HG03469 (cell line): Measurements from ENCODE around the gene RHD.
"Not testable (repeated sequence)": the region's sequence is repeated elsewhere in the genome, so short reads cannot be mapped to it uniquely, and the experiment has no call there.

Experiments used
- ATAC-seq: cut with Tn5 transposase; IDR thresholded peaks from one replicate; pipeline ENCODE4 v1.9.1; 2021; ENCODE audit warnings: mild to moderate bottlenecking, moderate library complexity, moderate number of reproducible peaks; ENCODE audit not compliant: unreplicated experiment

RHD gene

DNA sequence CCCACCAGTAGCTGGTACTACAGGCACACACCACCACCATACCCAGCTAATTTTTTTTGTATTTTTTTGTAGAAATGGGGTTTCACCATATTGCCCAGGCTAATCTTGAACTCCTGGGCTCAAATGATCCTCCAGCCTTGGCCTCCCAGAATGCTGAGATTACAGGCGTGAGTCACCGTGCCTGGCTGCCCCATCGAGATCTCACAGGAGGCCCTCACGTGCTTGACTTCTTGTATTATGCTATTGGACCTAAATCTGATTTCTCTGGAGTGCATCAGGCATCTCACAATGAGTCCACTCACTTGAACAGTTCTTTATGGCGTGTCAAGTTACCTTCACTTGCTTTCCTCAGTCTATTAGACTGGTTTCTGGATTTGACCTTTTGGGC, 15.7 kb upstream of the RHD start:
- ATAC-seq: no peak

DNA sequence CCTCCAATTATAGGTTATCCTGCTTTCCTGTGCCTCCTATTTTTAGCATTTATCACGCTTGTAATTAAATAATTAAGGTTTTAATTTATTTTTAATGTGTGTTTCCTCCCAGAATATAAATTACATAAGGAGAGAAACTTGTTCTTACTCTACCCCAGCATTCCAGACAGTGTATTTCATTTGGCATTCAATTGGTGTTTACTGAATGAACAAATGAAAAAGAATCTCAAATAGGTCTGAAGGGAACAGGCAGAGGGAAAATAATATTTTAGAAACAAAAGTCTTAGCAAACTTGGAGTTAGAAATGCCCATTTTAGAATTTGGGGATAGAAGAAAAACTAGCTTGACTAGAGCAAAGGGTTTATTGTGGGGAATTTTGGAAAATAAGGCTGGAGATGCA, 15.1 kb upstream of the RHD start:
- no peak for ATAC-seq

DNA sequence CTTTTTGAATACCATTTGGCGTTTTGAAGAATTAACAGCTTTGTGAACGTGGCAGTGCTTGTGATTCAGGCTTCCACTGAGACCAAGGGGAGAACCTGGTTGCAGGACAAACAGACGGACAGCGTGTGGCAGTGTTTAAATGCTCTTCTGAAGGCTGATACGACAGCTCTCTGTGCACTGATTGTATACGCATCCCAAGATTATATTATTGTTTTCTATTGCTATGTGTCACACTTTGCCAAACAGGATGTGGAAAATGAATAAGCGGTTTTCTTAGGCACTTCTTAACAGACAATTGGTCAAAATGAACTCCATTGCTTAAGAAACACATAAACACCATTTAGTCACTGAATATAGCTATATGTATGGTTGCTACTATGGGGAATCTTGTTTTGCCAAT, 12.5 kb upstream of the RHD start:
- not testable (repeated sequence) for ATAC-seq

DNA sequence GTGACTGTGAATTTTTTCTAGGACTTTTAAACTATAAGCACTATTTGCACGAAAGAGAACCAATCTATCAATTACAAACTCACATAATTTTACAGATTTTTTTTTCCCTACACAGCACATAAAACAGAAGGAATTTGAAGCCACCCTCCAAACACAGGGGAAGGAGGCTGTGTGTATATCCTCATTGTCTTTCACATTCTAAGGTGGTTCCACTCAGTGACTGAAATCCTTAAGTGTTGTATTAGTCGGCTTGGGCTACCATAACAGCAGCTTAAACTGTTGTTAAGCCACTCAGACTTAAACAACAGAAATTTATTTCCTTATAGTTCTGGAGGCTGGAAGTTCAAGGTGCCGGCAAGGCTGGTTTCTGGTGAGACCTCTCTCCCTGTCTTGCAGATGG, 12.0 kb upstream of the RHD start:
- not testable (repeated sequence) for ATAC-seq

DNA sequence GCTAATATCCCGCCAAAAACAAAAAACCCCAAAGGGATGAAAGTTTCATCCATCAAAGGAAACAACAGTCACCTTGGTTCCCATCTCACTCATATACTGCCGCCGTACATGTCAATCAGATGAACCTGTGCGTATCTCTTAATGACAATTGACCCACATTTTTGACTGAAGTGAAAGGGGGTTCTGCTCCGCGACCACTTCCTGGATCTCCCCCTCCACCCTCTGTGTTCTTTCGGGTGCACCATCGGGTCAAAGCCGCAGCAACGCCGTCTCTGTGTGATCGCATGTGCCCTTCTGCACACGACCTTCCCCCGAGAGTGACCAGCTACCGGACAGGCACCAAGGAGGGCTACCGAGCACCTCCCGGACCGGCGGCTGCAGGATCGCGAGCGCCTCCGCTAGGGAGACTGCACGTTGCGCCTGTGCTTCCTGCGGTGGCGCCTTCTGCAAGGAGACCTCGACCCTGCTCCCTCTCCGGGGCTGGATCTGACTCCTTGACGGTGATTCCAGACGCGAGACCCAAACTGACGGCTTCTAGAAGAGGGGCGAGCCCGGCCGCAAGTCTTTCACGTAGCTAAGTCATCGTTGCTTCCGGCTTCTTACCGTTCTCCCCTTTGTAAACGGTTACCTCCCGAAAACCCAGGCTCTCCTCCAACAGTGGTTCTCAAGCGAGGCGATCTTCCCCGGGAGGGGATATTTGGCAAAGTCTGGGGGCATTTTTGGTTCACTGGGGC, 5.6 kb upstream of the RHD start:
- ATAC-seq: not testable (repeated sequence)

DNA sequence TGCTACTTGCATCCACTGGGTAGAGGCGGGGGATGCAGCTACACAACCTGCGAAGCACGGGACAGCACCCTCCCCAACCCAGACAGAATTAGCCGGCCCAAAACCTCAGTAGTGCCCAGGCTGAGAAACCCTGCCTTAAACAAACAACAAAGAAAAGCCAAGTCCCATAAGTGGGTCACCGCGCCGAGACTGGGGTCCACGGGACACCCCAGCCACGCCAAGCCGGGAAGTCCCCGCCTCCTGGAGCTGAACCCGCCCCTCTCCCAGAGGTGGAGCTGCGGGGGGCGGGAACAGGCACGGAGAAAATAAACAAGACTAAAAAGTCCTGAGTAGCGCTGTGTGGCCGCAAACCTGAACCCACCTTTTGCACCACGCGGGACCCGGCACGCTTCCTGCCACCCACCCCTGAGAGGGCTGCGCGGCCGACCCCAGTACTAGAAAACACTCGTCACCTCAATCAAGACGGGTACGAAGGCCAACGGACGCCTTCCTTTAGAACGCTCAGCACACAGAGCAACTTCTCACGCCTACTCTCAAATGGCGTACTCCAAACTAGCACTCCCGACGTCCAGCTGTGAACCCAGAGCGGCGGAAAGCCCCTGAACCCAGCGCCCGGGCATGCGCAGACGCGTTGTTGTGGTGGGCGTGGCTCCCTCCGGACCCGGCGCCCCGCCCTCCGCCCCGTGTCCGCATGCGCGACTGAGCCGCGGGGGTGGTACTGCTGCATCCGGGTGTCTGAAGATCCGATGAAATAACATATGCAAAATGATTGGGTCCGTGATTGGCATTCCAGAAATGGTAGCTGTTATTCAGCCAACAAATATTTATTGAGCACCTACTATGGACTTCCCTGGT, 4.8 kb upstream of the RHD start:
- ATAC-seq: peak; percentile 62

DNA sequence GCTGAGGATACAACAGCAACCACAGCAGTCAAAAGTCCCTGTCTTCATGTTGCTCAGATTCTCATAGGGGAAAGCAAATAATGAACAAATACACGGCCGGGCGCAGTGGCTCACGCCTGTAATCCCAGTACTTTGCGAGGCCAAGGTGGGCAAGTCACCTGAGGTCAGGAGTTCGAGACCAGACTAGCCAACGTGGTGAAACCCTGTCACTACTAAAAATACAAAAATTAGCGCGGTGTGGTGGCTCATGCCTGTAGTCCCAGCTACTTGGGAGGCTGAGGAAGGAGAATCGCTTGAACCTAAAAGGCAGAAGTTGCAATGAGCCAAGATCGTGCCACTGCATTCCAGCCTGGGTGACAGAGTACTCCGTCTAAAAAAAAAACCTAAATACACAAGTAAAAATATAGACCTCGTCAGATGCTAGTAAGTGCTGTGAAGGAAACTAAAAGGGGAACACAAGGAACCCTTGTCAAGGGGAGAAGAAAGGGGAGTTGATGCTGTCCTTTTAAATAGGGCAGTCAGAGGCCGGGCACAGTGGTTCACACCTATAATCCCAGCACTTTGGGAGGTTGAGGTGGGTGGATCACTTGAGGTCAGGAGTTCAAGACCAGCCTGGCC, 4.1 kb upstream of the RHD start:
- ATAC-seq: not testable (repeated sequence)

DNA sequence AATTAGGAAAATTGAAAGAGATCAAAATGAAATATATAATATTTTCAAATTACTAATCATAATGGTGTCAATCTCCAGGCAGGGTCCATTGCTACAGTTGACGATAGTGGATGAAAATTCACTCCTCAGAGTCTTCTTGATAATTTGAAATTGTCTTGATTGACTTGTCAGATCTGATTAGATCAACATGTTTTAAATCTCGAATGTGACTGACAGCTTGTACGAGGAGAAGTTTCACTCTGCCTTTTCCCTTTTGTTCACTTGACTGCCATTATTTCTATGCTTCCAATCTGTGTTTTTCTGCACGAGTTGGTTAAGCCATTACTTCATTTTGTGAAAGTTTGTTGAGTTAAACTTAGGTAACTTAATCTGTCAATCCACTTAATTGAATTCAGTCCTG, 3.3 kb downstream of the RHD start:
- not testable (repeated sequence) for ATAC-seq

DNA sequence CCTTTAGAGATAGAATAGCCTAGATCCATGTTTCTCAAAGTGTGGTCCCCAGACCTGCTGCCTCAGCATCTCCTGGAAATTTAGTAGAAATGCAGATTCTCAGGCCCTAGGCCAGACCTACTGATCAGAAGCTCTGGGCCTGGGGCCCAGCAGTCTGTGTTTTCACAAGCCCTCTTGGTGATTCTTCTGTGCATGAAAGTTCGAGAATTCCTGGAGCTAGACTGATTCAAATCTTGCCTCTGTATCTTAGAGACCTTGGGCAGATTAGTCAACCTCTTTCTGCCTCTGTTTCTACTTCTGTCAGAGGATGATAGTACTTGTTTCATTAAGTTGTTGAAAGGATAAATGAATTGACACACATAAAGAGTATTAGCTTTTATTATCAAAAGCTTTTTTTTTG, 5.0 kb downstream of the RHD start:
- not testable (repeated sequence) for ATAC-seq

DNA sequence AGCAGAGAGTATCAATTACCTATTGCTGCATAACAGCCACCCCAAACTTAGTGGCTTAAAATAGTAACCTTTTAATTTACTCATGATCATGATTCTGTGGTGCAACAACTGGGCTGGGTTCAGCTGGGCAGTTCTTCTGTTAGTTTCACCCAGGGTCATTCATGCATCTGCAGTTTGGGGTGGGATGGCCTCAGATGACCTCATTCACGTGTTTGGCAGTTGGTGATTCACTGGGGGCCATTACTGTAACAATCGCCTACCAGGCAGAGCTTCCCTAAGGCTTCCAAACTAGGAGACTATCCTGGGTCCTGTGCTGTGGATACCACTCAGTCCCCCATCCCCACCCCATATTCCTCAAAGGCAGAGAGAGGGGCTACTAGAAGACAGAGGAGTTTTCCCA, 6.0 kb downstream of the RHD start:
- ATAC-seq: not testable (repeated sequence)

DNA sequence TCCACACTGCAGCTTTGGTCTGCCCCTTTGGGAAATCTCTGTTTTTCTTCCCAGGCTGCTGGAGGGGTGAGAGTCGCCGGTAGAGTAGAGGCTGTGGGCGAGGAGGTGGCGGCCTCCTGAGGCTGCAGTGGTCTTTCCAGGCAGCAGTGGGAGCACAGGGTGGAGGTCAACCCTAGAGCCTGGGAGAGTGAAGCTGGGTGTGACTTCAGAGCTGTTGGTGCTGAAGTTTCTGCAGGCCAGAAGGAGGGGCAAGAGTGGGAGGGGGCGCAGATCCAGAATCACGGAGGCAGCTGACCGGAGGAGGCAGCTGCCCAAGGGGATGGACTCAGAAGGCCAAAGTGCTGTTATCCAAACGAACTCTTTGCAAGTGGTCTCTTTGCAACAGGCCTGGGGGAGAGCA, 6.5 kb downstream of the RHD start:
- not testable (repeated sequence) for ATAC-seq

DNA sequence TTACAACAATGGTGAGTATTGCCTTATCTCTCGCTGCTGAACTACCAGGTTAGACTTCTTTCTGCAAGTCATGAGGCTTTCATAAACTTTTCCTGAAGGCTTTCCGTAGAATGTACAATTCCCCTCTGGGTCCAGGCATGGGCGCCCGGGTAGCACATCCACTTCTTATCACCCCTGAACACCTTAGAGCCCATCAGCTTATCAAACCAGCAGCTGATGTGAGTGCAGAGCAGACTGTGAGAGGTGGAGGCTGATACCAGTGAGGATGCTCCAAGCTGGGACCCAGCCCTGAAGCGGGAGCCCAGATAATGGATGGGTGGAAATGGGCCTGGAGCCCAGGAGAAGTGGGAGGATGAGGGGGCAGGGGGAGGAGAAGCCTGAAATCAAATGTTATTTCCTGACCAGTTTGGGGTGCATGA, 7.4 kb downstream of the RHD start:
- not testable (repeated sequence) for ATAC-seq

DNA sequence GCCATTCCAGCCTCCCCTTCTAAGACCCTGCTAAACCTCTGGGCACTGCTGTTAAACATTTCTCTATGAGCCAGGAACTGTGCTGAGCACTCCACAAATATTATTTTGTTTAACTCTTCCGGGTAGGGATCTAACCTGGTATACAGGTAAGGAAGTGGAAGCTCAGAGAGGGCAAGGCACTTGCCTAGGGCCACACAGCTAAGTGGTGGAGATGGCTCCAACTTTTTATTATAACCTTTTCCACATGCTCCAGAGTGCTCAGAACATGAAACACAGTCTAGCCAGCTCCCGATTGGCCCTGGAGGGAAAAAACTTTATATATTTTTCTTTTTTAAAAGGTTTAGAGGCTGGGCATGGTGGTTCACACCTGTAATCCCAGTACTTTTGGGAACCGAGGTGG, 13.6 kb downstream of the RHD start:
- ATAC-seq: not testable (repeated sequence)

DNA sequence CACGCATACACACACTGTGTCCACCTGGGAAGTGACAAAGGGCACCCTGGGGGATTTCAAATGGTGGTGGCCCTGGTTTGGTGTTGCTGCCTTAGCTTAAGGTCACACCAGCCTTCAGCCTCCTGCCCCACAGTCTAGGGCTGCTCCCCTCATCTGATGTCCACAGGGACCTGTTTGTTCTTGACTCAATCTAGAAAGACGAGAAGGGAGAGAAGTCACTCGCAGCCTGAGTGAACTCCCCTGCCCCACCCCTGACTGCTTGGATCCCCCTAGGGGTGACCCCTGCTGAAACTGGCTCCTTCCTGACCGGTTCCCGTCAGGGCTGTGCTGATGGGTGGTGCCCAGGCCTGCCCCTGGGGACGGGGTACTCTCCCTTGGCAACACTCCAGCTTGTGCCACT, 14.9 kb downstream of the RHD start:
- ATAC-seq: not testable (repeated sequence)

DNA sequence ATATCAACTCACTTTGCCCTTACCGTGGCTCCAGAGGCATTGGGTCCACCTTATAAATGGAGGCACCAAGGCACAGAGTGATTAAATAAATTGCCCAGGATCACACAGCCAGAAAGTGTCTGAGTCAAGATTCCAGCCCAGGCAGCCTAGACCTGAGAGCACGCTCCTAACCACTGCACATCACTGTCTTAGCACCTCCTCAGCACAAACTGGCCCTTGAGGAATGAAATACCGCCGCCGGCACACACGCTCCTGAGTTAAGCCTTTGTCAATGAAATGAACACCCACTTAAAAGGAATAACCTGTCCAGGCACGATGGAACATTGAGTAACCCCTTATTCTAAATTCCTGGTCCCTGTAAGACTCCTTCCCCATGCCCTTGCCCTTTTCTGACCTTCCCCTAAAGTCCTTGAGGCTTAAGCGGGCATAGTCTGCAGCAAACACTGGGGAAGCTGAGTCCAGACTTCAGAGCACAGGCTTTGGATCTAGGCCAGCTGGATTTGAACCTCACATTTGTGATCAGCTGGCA, 16.3 kb downstream of the RHD start:
- not testable (repeated sequence) for ATAC-seq

DNA sequence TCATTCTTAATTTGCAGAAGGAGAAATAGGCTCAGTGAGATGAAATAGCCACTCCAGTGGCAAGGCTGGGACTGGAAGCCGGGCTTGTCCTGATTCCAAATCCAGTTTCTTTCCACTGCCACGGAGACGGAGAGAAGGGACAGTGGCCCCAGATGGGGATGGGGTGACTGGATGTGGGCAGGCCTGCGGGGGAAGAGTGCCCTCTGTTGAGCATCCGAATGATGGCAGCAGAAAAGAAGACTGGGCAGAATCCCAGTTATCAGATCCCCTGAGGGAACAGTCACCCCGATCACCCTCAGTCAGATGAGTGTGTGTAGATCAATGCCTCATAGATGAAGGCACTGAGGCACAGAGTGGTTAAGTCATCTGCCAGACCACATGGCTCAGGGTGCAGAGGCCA, 17.7 kb downstream of the RHD start:
- ATAC-seq: not testable (repeated sequence)

DNA sequence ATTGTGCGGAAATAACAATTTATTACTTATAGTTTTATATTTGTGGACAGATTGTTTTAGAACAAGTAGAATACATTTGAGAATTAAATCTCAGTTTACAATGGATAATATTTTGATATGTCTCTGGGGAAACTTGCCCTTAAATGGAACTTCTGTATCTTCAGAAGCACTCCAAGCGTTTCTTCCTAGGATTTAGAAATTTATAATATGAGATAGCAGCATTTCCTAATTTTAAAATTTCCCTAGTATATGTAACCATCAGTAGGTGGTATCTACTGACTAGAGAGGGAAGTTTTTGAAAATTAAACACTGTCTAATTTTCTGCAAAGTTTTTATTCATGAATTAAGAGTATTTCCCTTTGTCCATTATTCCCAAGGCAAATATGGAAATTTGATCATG, 21.1 kb downstream of the RHD start:
- ATAC-seq: not testable (repeated sequence)

DNA sequence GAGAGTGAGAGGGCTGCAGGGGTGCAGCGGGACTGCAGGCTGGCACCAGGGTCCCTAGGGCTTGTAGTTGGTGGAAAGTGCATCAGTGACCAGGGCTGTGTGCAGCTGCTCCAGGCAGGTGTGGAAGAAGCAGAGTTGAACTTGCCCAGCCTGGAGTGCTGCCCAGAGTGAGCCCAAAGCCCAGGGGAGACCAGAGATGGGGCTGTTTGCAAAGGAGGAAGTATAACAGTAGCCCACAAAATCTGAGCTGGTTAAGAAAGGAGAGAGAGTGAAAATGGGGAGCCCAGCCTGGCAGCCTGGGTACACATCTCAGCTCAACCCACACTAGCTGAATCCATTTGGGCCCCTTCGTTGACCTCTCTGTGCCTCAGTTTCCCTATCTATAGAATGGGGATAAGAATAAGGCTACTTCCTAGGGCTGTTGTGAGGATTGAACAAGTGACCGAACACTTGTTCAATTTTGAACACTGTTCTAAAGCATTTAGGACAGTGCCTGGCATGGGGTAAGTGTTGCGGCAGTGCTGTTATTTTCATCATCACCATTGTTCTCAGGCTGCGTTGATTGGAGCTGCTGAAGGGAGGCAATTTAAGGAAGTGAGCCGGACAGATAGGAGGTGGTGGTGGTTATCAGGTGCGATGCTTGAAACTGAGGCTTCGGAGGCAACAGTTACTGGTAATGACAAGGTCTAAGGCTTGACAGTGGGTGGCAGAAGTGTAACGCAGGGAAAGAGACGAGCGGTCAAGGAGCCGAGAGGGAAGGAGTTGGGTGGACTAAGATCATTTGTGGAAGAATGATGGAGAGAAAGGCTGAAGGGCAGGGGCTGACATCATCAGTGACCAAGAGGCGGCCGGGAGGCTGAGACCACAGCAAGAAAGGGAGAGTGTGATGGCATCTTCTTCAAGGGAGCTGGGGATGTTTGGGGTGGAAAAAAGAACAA, 22.8 kb downstream of the RHD start:
- ATAC-seq: not testable (repeated sequence)

DNA sequence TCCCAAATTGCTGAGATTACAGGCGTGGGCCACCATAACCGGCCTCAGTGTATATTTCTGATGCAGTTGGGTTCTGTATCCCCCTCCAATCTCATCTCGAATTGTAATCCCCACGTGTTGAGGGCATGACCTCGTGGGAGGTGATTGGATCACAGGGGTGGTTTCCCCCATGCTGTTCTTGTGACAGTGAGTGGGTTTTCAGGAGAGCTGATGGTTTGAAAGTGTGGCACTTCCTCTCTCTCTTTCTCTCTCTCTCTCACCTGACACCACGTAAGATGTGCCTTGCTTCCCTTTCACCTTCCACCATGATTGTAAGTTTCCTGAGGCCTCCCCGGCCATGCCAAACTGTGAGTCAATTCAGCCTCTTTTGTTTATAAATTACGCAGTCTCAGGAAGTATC, 24.2 kb downstream of the RHD start:
- ATAC-seq: not testable (repeated sequence)

DNA sequence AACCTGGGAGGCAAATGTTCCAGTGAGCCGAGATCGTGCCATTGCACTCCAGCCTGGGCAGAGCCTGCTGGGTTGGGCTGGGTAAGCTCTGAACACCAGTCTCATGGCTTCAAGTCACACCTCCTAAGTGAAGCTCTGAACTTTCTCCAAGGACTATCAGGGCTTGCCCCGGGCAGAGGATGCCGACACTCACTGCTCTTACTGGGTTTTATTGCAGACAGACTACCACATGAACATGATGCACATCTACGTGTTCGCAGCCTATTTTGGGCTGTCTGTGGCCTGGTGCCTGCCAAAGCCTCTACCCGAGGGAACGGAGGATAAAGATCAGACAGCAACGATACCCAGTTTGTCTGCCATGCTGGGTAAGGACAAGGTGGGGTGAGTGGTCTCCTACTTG, 28.4 kb downstream of the RHD start:
- not testable (repeated sequence) for ATAC-seq
